ENCODE measurements around the gene OPN4. TPM values are rescaled to one million over a fixed set of nuclear protein-coding genes. Genes with fewer than 3 reads are reported as not detected.

The OPN4 gene
- total and polyA plus RNA-seq, 2 of the 8 experiments (the other 6 are each of a cell fraction or from before 2014, with no cell fraction given), result not detected

DNA sequence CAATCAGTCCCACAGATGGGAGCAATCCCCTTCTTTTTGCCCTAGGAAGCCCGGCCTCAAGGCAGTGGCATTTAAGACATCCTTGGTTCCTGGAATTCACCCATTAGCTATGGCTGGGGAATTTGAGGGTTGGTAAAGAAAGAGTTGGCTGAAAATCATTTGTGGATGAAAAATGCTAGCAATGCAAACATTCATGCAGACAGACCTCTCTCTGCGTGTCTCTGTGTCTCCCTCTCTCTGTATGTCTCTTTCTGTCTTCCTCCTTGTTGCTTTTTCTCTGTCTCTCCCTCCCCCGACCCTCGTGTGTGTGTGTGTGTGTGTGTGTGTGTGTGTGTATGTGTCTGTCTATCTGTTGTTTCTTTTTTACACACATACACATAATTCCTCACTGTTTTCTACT is 33.4 kb downstream of the OPN4 start:
- Histone ChIP-seq H4K20me1 (replicated peaks in 1 of 2; ENCODE audit: control insufficient read depth in 1 of 2, insufficient read depth in 2 of 2, low read length in 2 of 2) (no peaks in the 10 kb centered on the region), H3K14ac (ENCODE audit: insufficient read length) (no peak overlapping the region), H3K4ac (replicated peaks; ENCODE audit: insufficient read length, low read depth, low read length) (no peak overlapping the region), H4K8ac (ENCODE audit: extremely low read depth, insufficient read depth, low read length) (no peak overlapping the region), H4K5ac (ENCODE audit: insufficient read length, low read depth, low read length) (no peak overlapping the region), H3K27me3 (replicated peaks in 1 of 4; ENCODE audit: control insufficient read depth in 3 of 4, extremely low read depth in 1 of 4, insufficient read depth in 3 of 4, low read length in 3 of 4) (no peaks in the 10 kb centered on the region), H2BK12ac (ENCODE audit: low read depth, low read length) (no peak overlapping the region), H2AFZ (ENCODE audit: low read length) (no peak overlapping the region), H3K79me1 (ENCODE audit: low read depth, low read length) (no peaks in the 10 kb centered on the region), H4K91ac (replicated peaks; ENCODE audit: insufficient read length, low read length) (no peak overlapping the region), H2BK120ac (replicated peaks; ENCODE audit: low read depth, low read length) (no peak overlapping the region), H3K9me3 (ENCODE audit: insufficient read depth in 2 of 2, low read depth in 1 of 2, low read length in 1 of 2) (no peaks in the 10 kb centered on the region), H3K9ac (replicated peaks in 1 of 4; ENCODE audit: extremely low read depth in 1 of 4, low read depth in 3 of 4, low read length in 3 of 4) (no peak overlapping the region), H2AK5ac (ENCODE audit: low read depth, low read length) (no peak overlapping the region), H3K27ac (ENCODE audit: low read depth, low read length) (no peak overlapping the region), H3K36me3 (ENCODE audit: control insufficient read depth in 2 of 4, insufficient read depth in 4 of 4, low read length in 3 of 4) (no peaks in the 10 kb centered on the region), H3K23me2 (ENCODE audit: low read depth, low read length) (no peaks in the 10 kb centered on the region; the same call in 1 of the 2 replicates), H3K4me3 (ENCODE audit: extremely low read depth in 1 of 4, insufficient read depth in 2 of 4, low read depth in 3 of 4, low read length in 4 of 4) (no peak overlapping the region), H3K4me2 (ENCODE audit: insufficient read depth in 1 of 2, low read depth in 2 of 2, low read length in 2 of 2) (no peak overlapping the region), H2BK5ac (ENCODE audit: low read depth, low read length) (no peak overlapping the region), H3K23ac (ENCODE audit: insufficient read length) (no peak overlapping the region), H3K79me2 (ENCODE audit: control insufficient read depth in 1 of 2, insufficient read depth in 2 of 2, low read length in 2 of 2) (no peaks in the 10 kb centered on the region), H2BK15ac (ENCODE audit: low read length) (no peak overlapping the region), H3K18ac (ENCODE audit: extremely low read depth, low read length) (no peak overlapping the region), H2BK20ac (ENCODE audit: low read length) (no peak overlapping the region), H3K4me1 (replicated peaks in 1 of 4; ENCODE audit: control insufficient read depth in 3 of 4, insufficient read depth in 4 of 4, low read length in 3 of 4) (peaks cover 3 to 20% (median 9%) of the 10 kb centered on the region in 4 experiments; a peak in 6 of 7 replicates), H3K56ac (replicated peaks; ENCODE audit: insufficient read length, low read depth, low read length) (no peak overlapping the region)
- WGBS, 2 experiments (ENCODE audit: extremely low coverage in 1 of 2, insufficient coverage in 1 of 2, insufficient read length in 1 of 2, insufficient replicate concordance in 2 of 2, low coverage in 1 of 2, low lambda C conversion rate in 2 of 2, missing lambda C conversion rate in 1 of 2), result 82% methylated on average over 4 of the region's 4 CpGs; no CpG with 5 or more reads in 1 of the 2 experiments
- CTCF ChIA-PET (ENCODE audit: partially characterized antibody), result interaction anchor here (0.5 to 7.6 kb wide), 23 partner anchors 12 to 280 kb away, joined by 3 to 105 read pairs (median 5); partner anchors contain the start of genes ADIRF and LDB3
- FAIRE-seq (no peak), DNase-seq (ENCODE audit: low read depth in 1 of 2, low spot score in 2 of 2) (no peak)
- POLR2A ChIA-PET (ENCODE audit: partially characterized antibody), result no interaction called here
- TF ChIP-seq SUZ12 (IDR thresholded peaks at IDR 0.05; ENCODE audit: low read length) (no peak), TCF12 (IDR thresholded peaks at IDR 0.05; ENCODE audit: low read depth, low read length) (no peak), ASH2L (IDR thresholded peaks at IDR 0.05; ENCODE audit: low read length) (no peak), NANOG (IDR thresholded peaks at IDR 0.05; ENCODE audit: insufficient read depth, low read depth, low read length, poor library complexity, severe bottlenecking) (no peak), CEBPB (IDR thresholded peaks at IDR 0.05; ENCODE audit: low read depth, low read length) (no peak), RFX5 (IDR thresholded peaks at IDR 0.05; ENCODE audit: borderline replicate concordance, low read depth, low read length) (no peak), BACH1 (IDR thresholded peaks at IDR 0.05; ENCODE audit: low read length) (no peak), YY1 (IDR thresholded peaks at IDR 0.05; ENCODE audit: low read depth, low read length) (no peak), RXRA (IDR thresholded peaks at IDR 0.05; ENCODE audit: insufficient read depth, low read depth, low read length) (no peak), BCL11A (IDR thresholded peaks at IDR 0.05; ENCODE audit: low read depth in 2 of 2, low read length in 2 of 2) (no peak), SP2 (IDR thresholded peaks at IDR 0.05; ENCODE audit: low read length) (no peak), KDM5A (IDR thresholded peaks at IDR 0.05; ENCODE audit: low read length) (no peak)
- TF ChIP-seq, protein P1, sequence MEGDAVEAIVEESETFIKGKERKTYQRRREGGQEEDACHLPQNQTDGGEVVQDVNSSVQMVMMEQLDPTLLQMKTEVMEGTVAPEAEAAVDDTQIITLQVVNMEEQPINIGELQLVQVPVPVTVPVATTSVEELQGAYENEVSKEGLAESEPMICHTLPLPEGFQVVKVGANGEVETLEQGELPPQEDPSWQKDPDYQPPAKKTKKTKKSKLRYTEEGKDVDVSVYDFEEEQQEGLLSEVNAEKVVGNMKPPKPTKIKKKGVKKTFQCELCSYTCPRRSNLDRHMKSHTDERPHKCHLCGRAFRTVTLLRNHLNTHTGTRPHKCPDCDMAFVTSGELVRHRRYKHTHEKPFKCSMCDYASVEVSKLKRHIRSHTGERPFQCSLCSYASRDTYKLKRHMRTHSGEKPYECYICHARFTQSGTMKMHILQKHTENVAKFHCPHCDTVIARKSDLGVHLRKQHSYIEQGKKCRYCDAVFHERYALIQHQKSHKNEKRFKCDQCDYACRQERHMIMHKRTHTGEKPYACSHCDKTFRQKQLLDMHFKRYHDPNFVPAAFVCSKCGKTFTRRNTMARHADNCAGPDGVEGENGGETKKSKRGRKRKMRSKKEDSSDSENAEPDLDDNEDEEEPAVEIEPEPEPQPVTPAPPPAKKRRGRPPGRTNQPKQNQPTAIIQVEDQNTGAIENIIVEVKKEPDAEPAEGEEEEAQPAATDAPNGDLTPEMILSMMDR (IDR thresholded peaks at IDR 0.05; ENCODE audit: control extremely low read depth in 1 of 3, insufficient read depth in 1 of 3, low read depth in 1 of 3, low read length in 3 of 3), result no peak

Measured in H1 (cell line).